HG03520 (cell line): Measurements from ENCODE around the gene JAKMIP3.

Experiments used
- ATAC-seq: cut with Tn5 transposase; IDR thresholded peaks from one replicate; pipeline ENCODE4 v1.9.1; 2021; ENCODE audit warnings: mild to moderate bottlenecking, moderate library complexity; ENCODE audit not compliant: unreplicated experiment

The JAKMIP3 gene

GRCh38 chr10:132097609-132098377, 32.0 kb downstream of the JAKMIP3 start:
- no peak for ATAC-seq

GRCh38 chr10:132098539-132099388, 33.0 kb downstream of the JAKMIP3 start:
- ATAC-seq = no peak

GRCh38 chr10:132099389-132100090, 33.8 kb downstream of the JAKMIP3 start:
- no peak for ATAC-seq

- no peak for ATAC-seq
Measured at GRCh38 chr10:132100091-132100481, 34.3 kb downstream of the JAKMIP3 start.

- no peak for ATAC-seq
Measured at GRCh38 chr10:132100556-132101349, 35.0 kb downstream of the JAKMIP3 start.

- ATAC-seq = no peak
Measured at GRCh38 chr10:132101529-132101928, 35.8 kb downstream of the JAKMIP3 start.

GRCh38 chr10:132102071-132102716, 36.4 kb downstream of the JAKMIP3 start:
- ATAC-seq = no peak

- ATAC-seq = no peak
Measured at GRCh38 chr10:132102717-132103110, 37.0 kb downstream of the JAKMIP3 start.

- ATAC-seq = no peak
Measured at GRCh38 chr10:132103116-132103910, 37.6 kb downstream of the JAKMIP3 start.

- ATAC-seq = no peak
Measured at GRCh38 chr10:132104062-132104461, 38.3 kb downstream of the JAKMIP3 start.

- no peak for ATAC-seq
Measured at GRCh38 chr10:132104471-132105301, 38.9 kb downstream of the JAKMIP3 start.

GRCh38 chr10:132105302-132105995, 39.7 kb downstream of the JAKMIP3 start:
- ATAC-seq = no peak

- ATAC-seq = no peak
Measured at GRCh38 chr10:132106431-132106830, 40.7 kb downstream of the JAKMIP3 start.

- no peak for ATAC-seq
Measured at GRCh38 chr10:132107186-132107948, 41.6 kb downstream of the JAKMIP3 start.

GRCh38 chr10:132107949-132108877, 42.5 kb downstream of the JAKMIP3 start:
- no peak for ATAC-seq
